NCI-H128 (cell line): Measurements from ENCODE around the gene ANGPTL4.
"Not testable (repeated sequence)": the region's sequence is repeated elsewhere in the genome, so short reads cannot be mapped to it uniquely, and the experiment has no call there.

Experiments
- DNase-seq: peaks from one replicate; lab custom pipeline; 2025; ENCODE audit not compliant: unreplicated experiment; lab: John Stamatoyannopoulos, UW

Gene ANGPTL4

DNA sequence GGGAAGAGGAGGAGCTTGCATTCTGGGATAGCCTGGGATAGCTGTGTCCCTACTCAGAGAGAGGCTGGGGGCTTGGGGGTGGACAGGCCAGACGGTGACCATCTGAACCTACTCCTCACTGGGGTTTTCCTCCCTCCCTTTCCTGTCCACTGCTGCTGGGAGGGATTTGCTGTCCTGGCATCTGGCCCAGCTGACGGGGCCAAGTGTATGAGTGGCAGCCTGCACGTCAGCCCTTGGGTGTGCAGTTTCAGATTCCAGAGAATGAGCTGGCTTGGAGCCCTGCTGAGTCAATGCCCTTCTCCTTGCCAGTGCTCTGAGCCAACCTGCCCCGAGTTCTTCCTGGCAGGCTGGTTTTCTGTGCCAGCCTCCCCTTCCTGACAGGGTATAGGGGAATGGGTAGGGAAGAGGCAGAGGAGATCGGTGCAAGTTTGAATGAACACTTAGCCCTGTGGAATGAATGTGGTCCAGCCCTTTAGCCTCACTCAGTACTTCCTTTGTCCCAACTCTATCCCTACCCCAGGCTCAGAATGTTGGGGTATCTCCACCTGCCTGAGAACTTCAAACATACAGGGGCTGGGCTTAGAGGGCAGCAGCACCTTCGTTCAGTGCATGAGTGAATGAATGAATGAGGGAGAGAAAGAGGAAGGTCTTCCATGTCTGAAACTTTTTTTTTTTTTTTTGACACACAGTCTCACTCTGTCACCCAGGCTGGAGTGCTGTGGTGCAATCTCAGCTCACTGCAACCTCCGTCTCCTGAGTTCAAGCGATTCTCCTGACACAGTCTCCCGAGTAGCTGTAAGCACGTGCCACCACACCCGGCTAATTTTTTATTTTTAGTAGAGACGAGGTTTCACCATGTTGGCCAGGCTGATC lies 1.8 kb upstream of the ANGPTL4 start:
- DNase-seq = peak; percentile 29

DNA sequence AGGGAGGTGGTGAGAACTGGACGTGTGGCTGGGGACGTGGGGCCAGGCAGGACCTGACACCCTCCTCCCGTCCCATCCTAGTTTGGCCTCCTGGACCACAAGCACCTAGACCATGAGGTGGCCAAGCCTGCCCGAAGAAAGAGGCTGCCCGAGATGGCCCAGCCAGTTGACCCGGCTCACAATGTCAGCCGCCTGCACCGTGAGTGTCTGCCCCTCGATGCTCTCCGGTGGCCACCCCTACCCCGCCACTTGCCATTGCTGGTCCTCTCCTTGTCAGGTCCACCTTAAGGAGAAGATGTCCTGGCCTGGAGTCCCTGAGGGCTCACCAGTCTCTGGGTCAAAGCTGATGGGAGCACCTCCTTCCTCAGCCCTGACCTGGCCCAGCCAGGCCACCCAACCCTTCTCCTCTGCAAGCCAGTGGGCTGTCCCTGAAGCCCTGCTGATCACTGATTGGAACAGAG lies 2.2 kb downstream of the ANGPTL4 start:
- DNase-seq = no peak

DNA sequence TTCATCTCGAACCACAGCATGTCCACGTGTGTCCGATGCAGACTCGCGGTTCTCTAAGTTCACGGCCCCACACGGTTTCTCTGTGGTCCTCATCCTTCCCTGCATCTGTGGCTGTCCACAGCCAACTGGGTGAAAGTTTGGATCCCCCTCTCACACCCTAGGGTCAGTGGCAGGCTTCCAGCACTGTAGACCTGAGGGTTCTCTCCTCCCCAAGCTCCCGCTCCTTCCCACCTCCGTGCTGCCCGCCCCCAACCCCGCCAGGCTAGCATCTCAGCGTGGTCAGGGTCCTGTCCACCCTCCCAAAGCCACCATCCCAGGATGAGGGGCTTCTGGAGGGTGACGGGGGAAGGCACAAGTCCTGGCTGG lies 3.0 kb downstream of the ANGPTL4 start:
- DNase-seq = no peak

DNA sequence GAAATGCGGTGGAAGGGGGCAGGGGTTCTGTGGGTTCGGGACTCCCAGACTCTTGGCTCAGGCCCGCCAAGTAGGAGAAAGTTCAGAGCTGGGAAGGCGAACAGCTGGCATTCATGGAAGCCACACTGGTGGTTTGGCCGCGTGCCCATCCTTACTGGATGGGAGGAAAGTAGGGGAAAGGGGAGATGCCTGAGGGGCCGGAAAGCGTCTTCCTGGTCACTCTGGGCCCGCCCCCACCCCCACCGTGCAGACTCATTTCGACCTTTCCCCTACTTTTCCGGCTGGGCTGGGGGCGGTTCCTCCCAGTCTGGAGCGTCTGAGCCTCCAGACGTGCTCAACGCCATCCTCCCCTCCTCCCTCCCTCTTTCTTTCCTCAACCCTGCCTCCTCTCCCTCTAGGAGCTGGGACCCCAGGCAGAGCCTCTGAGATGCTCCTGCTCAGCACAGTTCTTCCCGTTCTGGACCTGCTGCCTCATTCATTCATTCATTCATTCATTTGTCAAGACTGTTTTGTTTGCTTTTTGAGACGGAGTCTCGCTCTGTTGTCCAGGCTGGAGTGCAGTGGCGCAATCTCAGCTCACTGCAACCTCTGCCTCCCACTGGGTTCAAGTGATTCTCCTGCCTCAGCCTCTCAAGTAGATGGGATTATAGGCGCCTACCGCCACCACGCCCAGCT lies 3.5 kb downstream of the ANGPTL4 start:
- no peak for DNase-seq

DNA sequence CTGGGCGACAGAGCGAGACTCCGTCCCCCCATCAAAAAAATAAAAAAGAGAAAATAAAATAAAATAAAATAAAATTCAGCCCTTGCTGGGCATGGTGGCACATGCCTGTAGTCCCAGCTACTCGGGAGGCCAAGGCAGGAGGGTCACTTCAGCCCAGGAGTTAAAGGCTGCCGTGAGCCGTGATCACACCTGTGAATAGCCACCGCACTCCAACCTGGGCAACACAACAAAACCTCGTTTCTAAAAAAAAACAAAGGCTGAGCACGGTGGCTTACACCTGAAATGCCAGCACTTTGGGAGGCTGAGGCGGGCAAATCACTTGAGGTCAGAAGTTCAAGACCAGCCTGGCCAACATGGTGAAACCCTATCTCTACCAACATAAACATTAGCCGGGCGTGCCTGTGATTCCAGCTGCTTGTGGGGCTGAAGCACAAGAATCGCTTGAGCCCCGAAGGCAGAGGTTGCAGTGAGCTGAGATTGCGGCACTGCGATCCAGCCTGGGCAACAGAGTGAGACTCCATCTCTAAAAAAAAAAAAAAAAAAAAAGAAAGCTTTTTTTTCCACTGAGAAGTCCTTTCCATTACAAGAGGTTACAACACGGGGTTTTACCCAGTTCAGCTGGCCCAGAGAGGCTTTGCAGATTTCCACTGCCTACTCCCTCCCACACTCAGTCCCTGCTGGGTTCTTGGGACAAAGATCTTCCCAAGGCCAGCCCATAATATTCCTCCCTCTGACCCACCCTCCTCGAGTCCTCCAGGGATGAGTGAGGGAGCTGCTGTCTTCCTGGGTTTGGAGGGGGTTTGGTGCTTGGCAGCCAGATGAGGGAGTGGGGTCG lies 6.4 kb downstream of the ANGPTL4 start:
- DNase-seq = no peak

DNA sequence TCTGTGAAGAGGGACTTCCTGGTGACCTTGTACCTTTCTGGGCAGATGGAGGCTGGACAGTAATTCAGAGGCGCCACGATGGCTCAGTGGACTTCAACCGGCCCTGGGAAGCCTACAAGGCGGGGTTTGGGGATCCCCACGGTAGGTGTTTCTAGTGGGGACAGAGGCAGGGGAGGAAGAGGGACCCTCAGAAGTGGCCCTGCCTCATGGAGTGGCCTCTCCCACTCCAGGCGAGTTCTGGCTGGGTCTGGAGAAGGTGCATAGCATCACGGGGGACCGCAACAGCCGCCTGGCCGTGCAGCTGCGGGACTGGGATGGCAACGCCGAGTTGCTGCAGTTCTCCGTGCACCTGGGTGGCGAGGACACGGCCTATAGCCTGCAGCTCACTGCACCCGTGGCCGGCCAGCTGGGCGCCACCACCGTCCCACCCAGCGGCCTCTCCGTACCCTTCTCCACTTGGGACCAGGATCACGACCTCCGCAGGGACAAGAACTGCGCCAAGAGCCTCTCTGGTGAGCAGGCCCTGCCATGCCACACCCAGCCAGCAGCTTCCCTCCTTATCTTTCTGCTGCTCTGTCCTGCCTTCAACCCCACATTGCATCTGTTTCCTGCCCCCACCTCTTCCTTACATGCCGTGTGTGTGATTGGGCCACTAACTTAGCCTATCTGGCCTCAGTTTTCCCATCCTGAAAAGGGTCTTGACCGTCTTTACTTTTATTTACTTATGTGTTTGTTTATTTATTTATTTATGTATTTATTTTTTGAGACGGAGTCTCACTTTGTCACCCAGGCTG lies 7.3 kb downstream of the ANGPTL4 start:
- no peak for DNase-seq

DNA sequence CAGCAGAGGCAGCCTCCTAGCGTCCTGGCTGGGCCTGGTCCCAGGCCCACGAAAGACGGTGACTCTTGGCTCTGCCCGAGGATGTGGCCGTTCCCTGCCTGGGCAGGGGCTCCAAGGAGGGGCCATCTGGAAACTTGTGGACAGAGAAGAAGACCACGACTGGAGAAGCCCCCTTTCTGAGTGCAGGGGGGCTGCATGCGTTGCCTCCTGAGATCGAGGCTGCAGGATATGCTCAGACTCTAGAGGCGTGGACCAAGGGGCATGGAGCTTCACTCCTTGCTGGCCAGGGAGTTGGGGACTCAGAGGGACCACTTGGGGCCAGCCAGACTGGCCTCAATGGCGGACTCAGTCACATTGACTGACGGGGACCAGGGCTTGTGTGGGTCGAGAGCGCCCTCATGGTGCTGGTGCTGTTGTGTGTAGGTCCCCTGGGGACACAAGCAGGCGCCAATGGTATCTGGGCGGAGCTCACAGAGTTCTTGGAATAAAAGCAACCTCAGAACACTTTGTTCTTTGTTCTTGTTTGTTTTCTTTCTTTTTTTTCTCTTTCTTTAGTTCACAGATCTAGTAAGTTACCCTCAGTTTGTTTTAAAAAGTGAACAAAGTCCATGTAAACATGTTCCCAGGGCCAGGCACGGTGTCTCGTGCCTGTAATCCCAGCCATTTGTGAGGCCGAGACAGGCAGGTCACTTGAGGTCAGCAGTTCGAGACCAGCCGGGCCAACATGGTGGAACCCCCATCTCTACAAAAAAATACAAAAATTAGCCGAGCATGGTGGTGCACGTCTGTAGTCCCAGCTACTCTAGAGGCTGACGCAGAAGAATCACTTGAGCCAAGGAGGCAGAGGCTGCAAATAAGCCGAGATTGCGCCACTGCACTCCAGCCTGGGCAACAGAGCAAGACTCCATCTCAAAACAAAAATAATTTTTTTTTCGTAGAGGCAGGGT lies 10.2 kb downstream of the ANGPTL4 start:
- no peak for DNase-seq

DNA sequence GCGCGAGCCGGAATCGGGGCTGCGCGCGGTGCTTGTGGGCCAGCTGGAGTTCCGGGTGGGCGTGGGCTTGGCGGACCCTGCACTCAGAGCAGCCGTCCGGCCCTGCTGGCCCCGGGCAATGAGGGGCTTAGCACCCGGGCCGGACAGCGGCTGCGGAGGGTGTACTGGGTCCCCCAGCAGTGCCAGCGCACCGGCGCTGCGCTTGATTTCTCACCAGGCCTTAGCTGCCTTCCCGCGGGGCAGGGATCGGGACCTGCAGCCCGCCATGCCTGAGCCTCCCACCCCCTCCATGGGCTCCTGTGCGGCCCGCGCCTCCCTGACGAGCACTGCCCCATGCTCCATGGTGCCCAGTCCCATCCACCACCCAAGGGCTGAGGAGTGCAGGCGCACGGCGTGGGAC lies 11.8 kb downstream of the ANGPTL4 start:
- DNase-seq = not testable (repeated sequence)

DNA sequence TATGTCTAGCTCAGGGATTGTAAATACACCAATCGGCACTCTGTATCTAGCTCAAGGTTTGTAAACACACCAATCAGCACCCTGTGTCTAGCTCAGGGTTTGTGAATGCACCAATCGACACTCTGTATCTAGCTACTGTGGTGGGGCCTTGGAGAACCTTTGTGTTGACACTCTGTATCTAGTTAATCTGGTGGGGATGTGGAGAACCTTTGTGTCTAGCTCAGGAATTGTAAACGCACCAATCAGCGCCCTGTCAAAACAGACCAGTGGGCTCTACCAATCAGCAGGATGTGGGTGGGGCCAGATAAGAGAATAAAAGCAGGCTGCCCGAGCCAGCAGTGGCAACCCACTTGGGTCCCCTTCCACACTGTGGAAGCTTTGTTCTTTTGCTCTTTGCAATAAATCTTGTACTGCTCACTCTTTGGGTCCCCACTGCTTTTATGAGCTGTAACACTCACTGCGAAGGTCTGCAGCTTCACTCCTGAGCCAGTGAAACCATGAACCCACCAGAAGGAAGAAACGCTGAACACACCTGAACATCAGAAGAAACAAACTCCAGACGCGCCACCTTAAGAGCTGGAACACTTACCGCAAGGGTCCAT lies 12.5 kb downstream of the ANGPTL4 start:
- DNase-seq = not testable (repeated sequence)

DNA sequence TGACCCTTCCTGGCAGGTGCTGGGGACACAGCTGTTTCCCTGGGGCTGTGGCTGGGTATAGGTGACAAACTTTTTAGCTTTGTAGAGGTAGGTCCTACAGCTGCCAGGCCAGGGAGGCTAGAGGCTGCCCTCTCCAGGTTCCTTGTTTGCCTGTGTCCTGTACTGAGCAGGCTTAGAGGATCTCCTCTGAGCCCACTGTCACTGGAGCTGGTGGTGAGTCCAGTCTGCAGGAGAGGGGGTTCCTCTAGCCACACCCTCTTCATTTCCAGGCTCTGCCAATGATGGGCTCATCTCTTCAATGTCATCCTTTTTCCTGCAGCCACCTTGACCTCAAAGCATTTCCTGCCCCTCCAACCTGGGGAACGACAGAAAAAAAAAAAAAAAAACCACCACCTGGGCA lies 13.6 kb downstream of the ANGPTL4 start:
- no peak for DNase-seq

DNA sequence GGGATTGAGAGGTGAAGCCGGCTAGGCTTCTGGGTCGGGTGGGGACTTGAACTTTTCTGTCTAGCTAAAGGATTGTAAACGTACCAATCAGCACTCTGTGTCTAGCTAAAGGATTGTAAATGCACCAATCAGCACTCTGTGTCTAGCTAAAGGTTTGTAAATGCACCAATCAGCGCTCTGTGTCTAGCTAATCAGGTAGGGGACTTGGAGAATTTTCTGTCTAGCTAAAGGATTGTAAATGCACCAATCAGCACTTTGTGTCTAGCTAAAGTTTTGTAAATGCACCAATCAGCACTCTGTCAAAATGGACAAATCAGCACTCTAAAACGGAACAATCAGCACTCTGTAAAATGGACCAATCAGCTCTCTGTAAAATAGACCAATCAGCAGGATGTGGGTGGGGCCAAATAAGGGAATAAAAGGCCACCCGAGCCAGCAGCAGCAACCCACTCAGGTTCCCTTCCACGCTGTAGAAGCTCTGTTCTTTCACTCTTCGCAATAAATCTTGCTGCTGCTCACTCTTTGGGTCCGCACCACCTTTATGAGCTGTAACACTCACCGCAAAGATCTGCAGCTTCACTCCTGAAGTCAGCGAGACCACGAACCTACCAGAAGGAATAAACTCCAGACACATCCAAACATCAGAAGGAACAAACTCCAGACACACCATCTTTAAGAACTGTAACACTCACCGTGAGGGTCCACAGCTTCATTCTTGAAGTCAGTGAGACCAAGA lies 15.4 kb downstream of the ANGPTL4 start:
- not testable (repeated sequence) for DNase-seq

DNA sequence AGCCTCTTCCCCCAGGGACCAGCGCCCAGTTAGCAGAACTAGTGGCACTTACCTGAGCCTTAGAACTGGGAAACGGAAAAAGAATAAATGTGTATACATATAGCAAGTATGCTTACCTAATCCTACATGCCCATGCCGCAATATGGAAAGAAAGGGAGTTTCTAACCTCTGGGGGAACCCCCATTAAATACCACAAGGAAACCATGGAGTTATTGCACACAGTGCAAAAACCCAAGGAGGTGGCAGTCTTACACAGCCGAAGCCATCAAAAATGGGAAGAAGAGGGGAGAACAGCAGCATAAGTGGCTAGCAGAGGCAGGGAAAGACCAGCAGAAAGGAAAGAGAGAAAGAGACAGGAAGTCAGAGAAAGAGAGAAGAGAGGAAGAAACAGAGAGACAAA lies 20.6 kb downstream of the ANGPTL4 start:
- not testable (repeated sequence) for DNase-seq

DNA sequence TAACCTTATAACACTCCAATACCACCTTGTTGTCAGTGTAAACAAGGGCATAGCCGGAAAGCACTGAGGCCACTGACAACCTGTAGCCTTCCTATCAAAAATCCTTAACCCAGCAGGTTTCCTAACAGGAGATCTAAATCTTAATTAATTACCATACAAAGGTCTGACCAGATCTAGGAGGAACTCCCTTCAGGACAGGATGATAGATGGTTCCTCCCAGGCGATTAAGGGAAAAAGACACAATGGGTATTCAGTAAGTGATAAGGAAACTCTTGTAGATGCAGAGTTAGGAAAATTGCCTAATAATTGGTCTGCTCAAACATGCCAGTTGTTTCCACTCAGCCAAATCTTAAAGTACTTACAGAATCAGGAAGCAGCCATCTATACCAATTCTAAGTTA lies 21.1 kb downstream of the ANGPTL4 start:
- DNase-seq = not testable (repeated sequence)

DNA sequence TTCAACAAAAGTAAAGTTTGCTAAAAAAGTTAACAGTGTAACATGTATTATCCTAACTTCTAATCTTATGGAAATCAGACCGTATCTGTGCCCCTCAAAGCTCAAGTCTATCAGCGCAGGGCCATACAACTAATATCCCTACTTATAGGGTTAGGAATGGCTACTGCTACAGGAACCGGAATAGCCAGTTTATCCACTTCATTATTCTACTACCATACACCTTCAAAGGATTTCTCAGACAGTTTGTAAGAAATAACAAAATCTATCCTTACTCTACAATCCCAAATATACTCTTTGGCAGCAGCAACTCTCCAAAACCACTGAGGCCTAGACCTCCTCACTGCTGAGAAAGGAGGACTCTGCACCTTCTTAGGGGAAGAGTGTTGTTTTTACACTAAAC lies 21.6 kb downstream of the ANGPTL4 start:
- not testable (repeated sequence) for DNase-seq

DNA sequence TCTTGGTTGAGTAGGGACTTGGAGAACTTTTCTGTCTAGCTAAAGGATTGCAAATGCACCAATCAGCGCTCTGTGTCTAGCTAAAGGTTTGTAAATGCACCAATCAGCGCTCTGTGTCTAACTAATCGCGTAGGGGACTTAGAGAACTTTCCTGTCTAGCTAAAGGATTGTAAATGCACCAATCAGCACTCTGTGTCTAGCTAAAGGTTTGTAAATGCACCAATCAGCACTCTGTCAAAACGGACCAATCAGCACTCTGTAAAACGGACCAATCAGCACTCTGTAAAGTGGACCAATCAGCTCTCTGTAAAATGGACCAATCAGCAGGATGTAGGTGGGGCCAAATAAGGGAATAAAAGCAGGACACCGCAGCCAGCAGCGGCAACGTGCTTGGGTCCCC lies 22.5 kb downstream of the ANGPTL4 start:
- DNase-seq = not testable (repeated sequence)

DNA sequence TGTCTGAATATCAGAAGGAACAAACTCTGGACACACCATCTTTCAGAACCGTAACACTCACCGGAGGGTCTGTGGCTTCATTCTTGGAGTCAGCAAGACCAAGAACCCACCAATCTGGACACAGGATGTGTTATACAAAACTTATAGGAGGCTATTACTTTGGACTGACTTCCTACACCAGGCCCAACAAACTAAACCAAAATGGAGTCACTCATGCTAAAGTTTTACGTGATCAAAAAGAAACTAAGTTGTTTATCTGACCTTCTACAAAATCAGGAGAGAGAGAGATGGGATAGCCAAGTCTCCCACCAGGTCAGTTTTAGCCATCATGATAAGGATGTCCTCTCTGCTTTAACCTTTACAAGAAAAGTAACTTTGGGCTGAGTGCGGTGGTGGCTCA lies 23.0 kb downstream of the ANGPTL4 start:
- DNase-seq = no peak

DNA sequence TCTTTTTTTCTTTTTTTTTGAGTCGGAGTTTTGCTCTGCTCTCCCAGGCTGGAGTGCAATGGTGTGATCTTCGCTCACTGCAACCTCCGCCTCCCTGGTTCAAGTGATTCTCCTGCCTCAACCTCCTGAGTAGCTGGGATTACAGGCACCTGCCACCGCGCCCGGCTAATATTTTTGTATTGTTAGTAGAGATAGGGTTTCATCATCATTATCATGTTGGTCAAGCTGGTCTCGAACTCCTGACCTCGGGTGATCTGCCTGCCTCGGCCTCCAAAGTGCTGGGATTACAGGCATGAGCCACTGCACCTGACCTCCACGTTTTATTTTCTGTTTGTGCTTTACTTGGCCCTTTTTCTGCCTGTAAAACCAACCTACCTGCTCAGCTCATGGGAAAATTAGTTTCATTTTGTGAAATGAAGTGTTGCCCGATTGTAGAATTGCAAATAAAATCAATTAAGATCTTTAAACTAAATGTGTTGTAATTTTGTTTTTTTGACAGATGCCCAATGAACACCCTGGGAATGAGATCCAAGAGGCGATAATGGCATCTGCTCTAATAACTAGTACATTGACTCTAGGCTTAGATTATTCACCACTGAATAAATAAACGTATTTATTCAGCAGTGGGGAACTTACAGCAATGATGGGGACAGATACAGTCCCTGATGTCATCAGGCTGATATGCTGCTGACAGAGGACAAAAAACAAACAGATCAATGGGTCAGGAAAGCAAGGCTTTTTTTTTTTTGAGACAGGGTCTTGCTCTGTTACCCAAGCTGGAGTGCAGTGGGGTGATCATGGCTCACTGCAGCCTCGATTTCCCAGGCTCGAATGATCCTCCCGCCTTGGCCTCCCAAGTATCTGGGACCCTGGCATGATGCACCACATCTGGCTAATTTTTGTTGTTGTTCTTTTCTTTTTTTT lies 24.0 kb downstream of the ANGPTL4 start:
- DNase-seq = no peak

DNA sequence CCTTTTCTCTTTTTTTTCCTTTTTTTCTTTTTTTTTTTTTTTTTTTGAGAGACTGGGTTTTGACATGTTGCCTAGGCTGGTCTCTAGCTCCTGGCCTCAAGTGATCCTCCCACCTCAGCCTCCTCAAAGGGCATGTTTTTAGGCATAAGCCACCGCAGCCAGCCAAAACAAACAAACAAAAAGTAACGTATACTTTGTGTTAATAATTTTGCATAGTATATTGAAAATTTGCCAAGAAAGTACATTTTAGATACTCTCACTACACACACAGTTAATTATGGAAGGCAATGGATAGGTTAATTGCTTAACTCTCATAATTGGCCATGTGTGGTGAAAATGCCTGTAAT lies 24.6 kb downstream of the ANGPTL4 start:
- no peak for DNase-seq
